ENCODE measurements around the gene DNAI4. TPM values are rescaled to one million over a fixed set of nuclear protein-coding genes. Genes with fewer than 3 reads are reported as not detected.

DNAI4 gene
- total RNA-seq, 4 donors from 2014 or later: 10.7 to 26.0 (median 20.5) TPM

- Histone ChIP-seq H3K4me3 (replicated peaks in 1 of 3) (peak overlapping the region in 2 of 3 donors; percentile 33 to 69), H3K4me1 (peaks cover 18 to 28% of the 10 kb centered on the region in 2 donors), H3K9me3 (no peaks in the 10 kb centered on the region), H3K36me3 (no peaks in the 10 kb centered on the region), H3K27ac (peak overlapping the region; percentile 78 to 90 (median 86)), H3K27me3 (no peaks in the 10 kb centered on the region)
- WGBS, 2 donors: 7% methylated on average over 11 of the region's 11 CpGs
- TF ChIP-seq CTCF (IDR thresholded peaks at IDR 0.05) (peak in 1 of 6 experiments; percentile 1), POLR2A (IDR thresholded peaks at IDR 0.05) (no peak)
- intact Hi-C loops (cut with DNase I): no loop called here
- no peak for DNase-seq
Measured at GRCh38 chr1:66925558-66925910, 878 bp upstream of the DNAI4 start.

GRCh38 chr1:66920543-66920942 is 4.1 kb downstream of the DNAI4 start:
- TF ChIP-seq CTCF (IDR thresholded peaks at IDR 0.05): no peak
- TF ChIP-seq POLR2A (IDR thresholded peaks at IDR 0.05): no peak
- H3K4me1 ChIP-seq: peaks cover 8 to 17% of the 10 kb centered on the region in 2 donors
- H3K36me3 ChIP-seq: no peaks in the 10 kb centered on the region
- intact Hi-C loops (cut with DNase I): no loop called here
- no peaks in the 10 kb centered on the region for H3K9me3 ChIP-seq
- WGBS, 2 donors: 92 to 95% methylated on average over 2 of the region's 2 CpGs
- DNase-seq: no peak
- H3K27me3 ChIP-seq: no peaks in the 10 kb centered on the region
- H3K27ac ChIP-seq: no peak overlapping the region
- H3K4me3 ChIP-seq (replicated peaks in 1 of 3): no peak overlapping the region

GRCh38 chr1:66919828-66920227 is 4.8 kb downstream of the DNAI4 start:
- TF ChIP-seq CTCF (IDR thresholded peaks at IDR 0.05) (no peak), POLR2A (IDR thresholded peaks at IDR 0.05) (no peak)
- no peak for DNase-seq
- intact Hi-C loops (cut with DNase I): no loop called here
- no peak overlapping the region for H3K4me3 ChIP-seq (replicated peaks in 1 of 3)
- H3K9me3 ChIP-seq: no peaks in the 10 kb centered on the region
- 95 to 98% methylated on average over 3 of the region's 3 CpGs for WGBS, 2 donors
- H3K36me3 ChIP-seq: no peaks in the 10 kb centered on the region
- no peaks in the 10 kb centered on the region for H3K27me3 ChIP-seq
- no peak overlapping the region for H3K27ac ChIP-seq
- peaks cover 8 to 16% of the 10 kb centered on the region in 2 donors for H3K4me1 ChIP-seq

GRCh38 chr1:66919063-66919462 is 5.6 kb downstream of the DNAI4 start:
- WGBS, 2 donors: 92 to 94% methylated on average over 1 of the region's 1 CpG
- no peak for TF ChIP-seq CTCF (IDR thresholded peaks at IDR 0.05)
- no peak for TF ChIP-seq POLR2A (IDR thresholded peaks at IDR 0.05)
- intact Hi-C loops (cut with DNase I): no loop called here
- Histone ChIP-seq H3K4me1 (peaks cover 7 to 14% of the 10 kb centered on the region in 2 donors), H3K4me3 (replicated peaks in 1 of 3) (no peak overlapping the region), H3K27me3 (no peaks in the 10 kb centered on the region), H3K9me3 (no peaks in the 10 kb centered on the region), H3K27ac (no peak overlapping the region), H3K36me3 (no peaks in the 10 kb centered on the region)
- no peak for DNase-seq

- no peak for DNase-seq
- Histone ChIP-seq H3K4me3 (replicated peaks in 1 of 3) (no peak overlapping the region), H3K27me3 (no peaks in the 10 kb centered on the region), H3K4me1 (no peaks in the 10 kb centered on the region), H3K9me3 (no peaks in the 10 kb centered on the region), H3K27ac (no peak overlapping the region), H3K36me3 (no peaks in the 10 kb centered on the region)
- 95 to 98% methylated on average over 1 of the region's 1 CpG for WGBS, 2 donors
- TF ChIP-seq POLR2A (IDR thresholded peaks at IDR 0.05): no peak
- no peak for TF ChIP-seq CTCF (IDR thresholded peaks at IDR 0.05)
- intact Hi-C loops (cut with DNase I): no loop called here
Measured at GRCh38 chr1:66917476-66917875, 7.2 kb downstream of the DNAI4 start.
